RWPE1 (cell line): ENCODE measurements around the gene IL32.

Experiments
- CTCF ChIA-PET: fragments of 350-600 bp; sonication (Branson Sonifier 250); formaldehyde crosslinking; extraction: SDS; loops from one replicate; lab custom pipeline; 2021; lab: Yijun Ruan, JAX
- POLR2A ChIA-PET: fragments of 400-600 bp; formaldehyde crosslinking; extraction: SDS; loops from one replicate; lab custom pipeline; 2020; ENCODE audit warnings: antibody characterized with exemption; ENCODE audit not compliant: low non-redundant PET; lab: Yijun Ruan, JAX
- DNase-seq: peaks from one replicate; pipeline ENCODE4 v3.0.0; 2012; ENCODE audit warnings: low spot score
- H3K27ac ChIP-seq: fragments of 450-650 bp; 2 replicates; pipeline ENCODE4 v1.5.1; 2017
- TF ChIP-seq, protein P1 (sequence below): fragments of 450-650 bp; conservative IDR thresholded peaks from 2 replicates; pipeline ENCODE4 v1.5.1; 2017; ENCODE audit warnings: low read depth, mild to moderate bottlenecking

Gene IL32

DNA sequence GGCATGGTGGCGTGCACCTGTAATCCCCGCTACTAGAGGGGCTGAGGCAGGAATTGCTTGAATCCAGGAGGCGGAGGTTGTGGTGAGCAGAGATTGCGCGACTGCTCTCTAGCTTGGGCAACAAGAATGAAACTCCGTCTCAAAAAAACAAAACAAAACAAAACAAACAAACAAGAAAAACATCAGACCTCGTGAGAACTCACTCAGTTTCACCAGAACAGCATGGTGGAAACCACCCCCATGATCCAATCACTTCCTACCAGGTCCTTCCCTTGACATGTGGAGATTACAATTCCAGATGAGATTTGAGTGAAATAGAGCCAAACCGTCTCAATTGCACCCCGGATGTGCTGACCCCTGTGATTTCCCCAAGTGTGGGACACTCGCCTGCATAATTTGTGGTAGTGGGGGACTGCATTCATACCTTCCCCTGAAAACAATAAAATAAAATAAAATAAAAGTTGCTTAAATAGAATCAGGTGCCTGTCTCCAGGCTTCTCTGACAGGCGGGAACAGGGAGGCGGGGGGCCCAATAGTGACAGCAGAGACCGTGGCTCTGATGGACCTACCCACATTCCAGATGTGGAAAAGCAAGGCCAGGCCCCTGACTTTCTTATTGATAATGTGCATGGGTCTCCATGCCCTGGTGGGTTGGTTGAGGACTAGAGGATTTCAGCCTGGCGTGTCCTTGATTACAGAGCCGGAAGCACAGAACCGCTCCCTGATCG, 20.6 kb downstream of the IL32 start:
- TF ChIP-seq, protein P1, sequence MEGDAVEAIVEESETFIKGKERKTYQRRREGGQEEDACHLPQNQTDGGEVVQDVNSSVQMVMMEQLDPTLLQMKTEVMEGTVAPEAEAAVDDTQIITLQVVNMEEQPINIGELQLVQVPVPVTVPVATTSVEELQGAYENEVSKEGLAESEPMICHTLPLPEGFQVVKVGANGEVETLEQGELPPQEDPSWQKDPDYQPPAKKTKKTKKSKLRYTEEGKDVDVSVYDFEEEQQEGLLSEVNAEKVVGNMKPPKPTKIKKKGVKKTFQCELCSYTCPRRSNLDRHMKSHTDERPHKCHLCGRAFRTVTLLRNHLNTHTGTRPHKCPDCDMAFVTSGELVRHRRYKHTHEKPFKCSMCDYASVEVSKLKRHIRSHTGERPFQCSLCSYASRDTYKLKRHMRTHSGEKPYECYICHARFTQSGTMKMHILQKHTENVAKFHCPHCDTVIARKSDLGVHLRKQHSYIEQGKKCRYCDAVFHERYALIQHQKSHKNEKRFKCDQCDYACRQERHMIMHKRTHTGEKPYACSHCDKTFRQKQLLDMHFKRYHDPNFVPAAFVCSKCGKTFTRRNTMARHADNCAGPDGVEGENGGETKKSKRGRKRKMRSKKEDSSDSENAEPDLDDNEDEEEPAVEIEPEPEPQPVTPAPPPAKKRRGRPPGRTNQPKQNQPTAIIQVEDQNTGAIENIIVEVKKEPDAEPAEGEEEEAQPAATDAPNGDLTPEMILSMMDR: no peak
- H3K27ac ChIP-seq: no peak overlapping the region
- POLR2A ChIA-PET: no interaction called here
- no peak for DNase-seq
- CTCF ChIA-PET: interaction anchor here (1.0 kb wide), 1 partner anchor 26 kb away, joined by 3 read pairs; no protein-coding TSS in a partner anchor

DNA sequence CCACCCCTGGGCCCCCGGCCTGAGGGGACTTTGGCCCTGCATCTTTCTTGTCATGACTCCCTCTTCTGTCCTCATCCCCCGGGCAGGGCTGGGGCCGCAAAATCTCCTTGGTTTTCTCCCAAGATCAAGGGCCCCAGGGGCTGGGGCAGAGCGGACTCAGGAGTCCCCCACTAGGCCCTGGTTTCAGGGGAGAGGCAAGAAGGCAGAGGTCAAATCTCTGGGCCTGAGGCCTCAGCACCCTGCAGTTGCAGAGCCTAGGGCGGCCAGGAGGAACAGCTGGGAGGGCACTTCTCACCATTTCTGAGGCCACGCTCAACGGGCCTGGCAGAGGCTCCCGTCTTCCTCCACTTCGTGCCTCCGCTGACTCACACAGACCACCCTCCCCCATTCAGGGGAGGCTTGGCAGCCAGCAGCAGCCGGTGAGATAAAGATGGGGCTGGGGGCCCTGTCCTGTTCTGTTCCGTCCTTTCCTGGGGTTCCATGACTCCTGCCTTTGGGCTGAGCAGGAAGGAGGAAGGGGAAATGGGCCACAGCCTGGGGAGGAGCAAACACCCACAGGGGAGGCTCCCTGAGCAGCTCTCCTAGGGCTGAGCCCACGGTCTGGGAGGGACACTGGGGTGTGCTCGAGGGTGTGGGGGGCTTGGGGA, 21.3 kb downstream of the IL32 start:
- no peak overlapping the region for H3K27ac ChIP-seq

DNA sequence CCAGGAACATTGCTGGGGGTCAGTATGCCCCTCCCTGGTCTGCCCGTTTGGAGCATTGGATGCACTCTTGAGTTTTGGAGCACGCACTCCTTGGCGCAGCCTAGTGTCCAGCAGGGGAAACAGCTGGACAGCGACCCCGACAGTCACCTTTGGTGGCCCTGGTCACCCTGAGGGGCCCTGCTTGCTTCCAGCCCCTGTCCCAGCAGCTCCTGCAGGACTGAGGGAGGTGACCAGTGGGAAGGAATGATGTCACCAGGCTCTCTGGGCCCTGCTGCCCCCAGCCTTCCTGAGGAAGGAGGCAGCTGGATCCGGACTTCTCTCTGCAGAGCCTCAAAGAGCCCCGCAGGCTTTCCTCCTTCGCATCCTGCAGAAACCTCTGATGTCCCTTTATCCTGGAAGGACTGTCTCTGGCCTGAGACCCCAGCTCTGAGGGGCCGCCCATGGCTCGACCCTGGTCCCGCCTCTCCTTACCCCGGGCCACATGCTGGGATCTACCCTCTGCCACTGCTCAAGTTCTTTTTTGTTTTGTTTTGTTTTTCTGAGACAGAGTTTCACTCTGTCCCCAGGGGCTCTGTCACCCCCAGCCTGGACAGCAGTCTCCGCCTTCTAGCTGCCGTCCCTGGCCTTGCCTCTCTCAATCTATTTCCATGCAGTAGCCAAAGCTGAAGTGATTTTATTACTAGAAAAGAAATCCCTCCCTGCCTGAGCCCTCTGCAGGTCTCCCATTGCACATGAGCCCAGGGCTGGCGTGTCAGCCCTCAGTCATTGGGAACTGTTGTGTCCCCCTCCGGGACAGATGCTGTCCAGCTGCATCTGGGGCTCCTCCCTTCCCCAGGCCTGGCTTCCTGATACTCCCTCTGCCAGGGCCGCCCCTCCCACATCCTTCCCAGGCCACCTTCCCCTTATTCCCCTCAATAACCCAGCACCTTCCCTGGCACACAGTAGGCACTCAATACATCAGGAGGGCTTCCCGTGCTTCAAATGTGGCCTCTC, 22.1 kb downstream of the IL32 start:
- DNase-seq: no peak
- no peak overlapping the region for H3K27ac ChIP-seq
- TF ChIP-seq, protein P1: no peak
- ChIA-PET CTCF (interaction anchor here (0.6 to 1.1 kb wide), 3 partner anchors 8 to 63 kb away, joined by 3 to 6 read pairs (median 3); no protein-coding TSS in a partner anchor), POLR2A (no interaction called here)

More for the DNA sequence above, 21.3 kb downstream of the IL32 start:
- CTCF ChIA-PET: interaction anchor here (0.6 to 1.1 kb wide), 2 partner anchors 43 to 64 kb away, joined by 3 read pairs; no protein-coding TSS in a partner anchor
- POLR2A ChIA-PET: no interaction called here
- TF ChIP-seq, protein P1: no peak
- DNase-seq: no peak

DNA sequence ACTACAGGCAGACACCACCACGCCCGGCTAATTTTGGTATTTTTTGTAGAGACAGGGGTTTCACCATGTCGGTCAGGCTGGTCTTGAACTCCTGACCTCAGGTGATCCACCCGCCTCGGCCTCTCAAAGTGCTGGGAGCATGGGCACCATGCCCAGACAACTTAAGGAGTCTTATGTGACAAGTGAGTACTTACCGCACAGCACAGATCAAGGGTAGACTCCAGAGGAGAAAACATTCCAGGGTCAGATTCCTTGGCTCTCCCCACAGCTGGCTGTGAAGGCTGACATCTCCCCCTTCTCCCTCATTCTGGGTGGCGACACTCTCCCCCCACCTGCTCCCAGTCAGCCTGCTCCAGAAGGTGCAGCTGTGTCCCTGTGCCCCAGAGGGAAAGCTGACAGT, 23.0 kb downstream of the IL32 start:
- no peak overlapping the region for H3K27ac ChIP-seq
- no peak for DNase-seq
- CTCF ChIA-PET: interaction anchor here (0.6 to 1.4 kb wide), 2 partner anchors 12 to 29 kb away, joined by 3 to 4 read pairs; no protein-coding TSS in a partner anchor
- POLR2A ChIA-PET: no interaction called here
- TF ChIP-seq, protein P1: no peak

DNA sequence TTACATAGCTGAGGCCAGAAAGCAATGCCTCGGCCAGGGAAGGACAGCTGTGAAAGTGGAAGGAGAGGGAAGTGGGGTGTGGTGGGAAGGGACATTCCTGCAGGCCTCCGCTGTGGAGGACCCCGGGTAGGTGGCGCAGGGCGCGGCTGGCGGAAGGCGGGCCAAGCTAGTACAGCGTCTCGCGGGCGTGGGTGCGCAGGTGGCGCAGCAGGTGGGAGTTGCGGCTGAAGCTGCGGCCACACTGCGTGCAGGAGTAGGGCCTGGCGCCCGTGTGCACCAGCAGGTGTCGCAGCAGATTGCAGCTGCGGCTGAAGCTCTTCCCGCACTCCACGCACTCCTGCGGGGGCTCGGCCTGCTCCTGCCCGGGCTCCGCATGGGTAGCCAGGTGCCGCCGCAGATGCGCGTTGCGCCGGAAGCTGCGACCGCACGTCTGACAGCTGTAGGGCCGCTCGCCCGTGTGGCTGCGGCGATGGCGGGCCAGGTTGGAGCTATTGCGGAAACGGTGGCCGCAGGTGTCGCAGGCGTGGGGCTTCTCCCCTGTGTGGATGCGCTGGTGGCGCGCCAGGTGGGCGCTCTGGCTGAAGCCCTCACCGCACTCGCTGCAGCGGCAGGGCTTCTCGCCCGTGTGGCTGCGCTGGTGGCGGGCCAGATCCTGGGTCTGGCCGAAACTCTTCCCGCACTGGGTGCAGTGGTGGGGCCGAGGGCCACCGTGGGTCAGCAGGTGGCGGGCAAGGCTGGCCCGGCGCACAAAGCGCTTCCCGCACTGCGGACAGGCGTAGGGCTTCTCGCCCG, 23.7 kb downstream of the IL32 start:
- no peak overlapping the region for H3K27ac ChIP-seq
- CTCF ChIA-PET: interaction anchor here (0.6 to 1.4 kb wide), 3 partner anchors 12 to 36 kb away, joined by 3 to 4 read pairs (median 3); no protein-coding TSS in a partner anchor
- DNase-seq: no peak
- POLR2A ChIA-PET: no interaction called here
- TF ChIP-seq, protein P1: no peak
